Measurements from ENCODE around the gene ZSCAN21.

Gene ZSCAN21

DNA sequence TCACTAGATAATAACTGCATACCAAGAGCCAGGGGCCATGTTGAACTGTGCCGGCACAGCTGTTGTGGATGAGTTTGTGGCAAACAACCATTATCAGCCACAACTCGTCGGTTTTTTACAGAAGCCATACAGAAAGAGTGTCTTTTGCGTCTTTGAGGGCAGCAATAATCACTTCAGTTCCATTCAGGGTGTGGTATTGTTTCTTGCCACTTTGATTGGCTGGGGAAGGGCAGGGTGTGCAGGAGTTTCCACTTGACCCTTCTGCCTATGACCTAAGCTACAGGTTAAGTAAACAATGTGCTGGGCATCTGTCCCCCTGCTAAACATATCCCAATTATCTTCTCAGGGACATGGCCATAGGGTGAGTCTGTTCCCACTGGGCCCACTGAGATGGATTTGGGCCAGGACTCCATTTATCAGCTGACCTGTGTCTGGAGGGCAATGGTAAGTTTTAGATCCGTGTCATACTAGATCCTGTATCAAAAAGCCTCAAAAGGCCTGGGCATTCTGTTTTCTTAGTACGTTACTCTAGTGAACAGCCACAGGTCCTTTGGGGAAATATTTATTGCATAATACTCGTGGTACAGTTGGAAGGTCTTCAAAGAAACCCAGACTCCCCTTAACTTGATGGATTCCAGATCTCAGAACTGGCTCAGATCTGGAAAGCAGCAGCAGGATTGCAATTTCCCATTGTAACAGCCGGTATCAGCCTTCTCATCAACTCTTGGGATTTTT lies 16.0 kb downstream of the ZSCAN21 start:
- no peak overlapping the region for H3K4me3 ChIP-seq (ENCODE audit: low read depth, low read length)
- CTCF ChIA-PET: interaction anchor here (1.0 kb wide), 2 partner anchors 9 to 17 kb away, joined by 3 read pairs; no protein-coding TSS in a partner anchor
- DNase-seq (ENCODE audit: low read depth, low spot score): no peak
- TF ChIP-seq, protein P1, sequence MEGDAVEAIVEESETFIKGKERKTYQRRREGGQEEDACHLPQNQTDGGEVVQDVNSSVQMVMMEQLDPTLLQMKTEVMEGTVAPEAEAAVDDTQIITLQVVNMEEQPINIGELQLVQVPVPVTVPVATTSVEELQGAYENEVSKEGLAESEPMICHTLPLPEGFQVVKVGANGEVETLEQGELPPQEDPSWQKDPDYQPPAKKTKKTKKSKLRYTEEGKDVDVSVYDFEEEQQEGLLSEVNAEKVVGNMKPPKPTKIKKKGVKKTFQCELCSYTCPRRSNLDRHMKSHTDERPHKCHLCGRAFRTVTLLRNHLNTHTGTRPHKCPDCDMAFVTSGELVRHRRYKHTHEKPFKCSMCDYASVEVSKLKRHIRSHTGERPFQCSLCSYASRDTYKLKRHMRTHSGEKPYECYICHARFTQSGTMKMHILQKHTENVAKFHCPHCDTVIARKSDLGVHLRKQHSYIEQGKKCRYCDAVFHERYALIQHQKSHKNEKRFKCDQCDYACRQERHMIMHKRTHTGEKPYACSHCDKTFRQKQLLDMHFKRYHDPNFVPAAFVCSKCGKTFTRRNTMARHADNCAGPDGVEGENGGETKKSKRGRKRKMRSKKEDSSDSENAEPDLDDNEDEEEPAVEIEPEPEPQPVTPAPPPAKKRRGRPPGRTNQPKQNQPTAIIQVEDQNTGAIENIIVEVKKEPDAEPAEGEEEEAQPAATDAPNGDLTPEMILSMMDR (IDR thresholded peaks at IDR 0.05; ENCODE audit: insufficient read depth, low read length, missing control alignments): no peak
- POLR2A ChIA-PET: no interaction called here

DNA sequence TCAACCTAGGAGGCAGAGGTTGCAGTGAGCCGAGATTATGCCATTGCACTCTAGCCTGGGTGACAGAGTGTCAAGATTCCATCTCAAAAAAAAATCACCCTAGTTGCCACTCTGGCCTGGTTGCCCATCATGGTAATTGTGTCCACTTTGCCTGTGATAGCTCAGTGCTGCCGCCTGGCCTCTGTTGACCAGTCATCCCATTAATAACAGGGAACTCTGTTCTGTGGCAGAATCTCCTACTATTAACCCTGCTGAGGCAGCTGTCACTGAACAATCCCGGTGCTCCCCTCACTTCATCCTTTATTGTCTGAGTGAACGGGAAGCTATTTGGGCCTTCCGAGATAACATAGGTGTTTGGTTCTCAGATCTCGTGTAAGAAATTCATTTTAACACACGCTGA lies 17.4 kb downstream of the ZSCAN21 start:
- no peak for DNase-seq (ENCODE audit: low read depth, low spot score)
- TF ChIP-seq, protein P1 (IDR thresholded peaks at IDR 0.05; ENCODE audit: insufficient read depth, low read length, missing control alignments): no peak
- POLR2A ChIA-PET: no interaction called here
- CTCF ChIA-PET: interaction anchor here (0.7 to 1.5 kb wide), 6 partner anchors 8 to 15 kb away, joined by 3 to 6 read pairs (median 4); no protein-coding TSS in a partner anchor
- no peak overlapping the region for H3K4me3 ChIP-seq (ENCODE audit: low read depth, low read length)

DNA sequence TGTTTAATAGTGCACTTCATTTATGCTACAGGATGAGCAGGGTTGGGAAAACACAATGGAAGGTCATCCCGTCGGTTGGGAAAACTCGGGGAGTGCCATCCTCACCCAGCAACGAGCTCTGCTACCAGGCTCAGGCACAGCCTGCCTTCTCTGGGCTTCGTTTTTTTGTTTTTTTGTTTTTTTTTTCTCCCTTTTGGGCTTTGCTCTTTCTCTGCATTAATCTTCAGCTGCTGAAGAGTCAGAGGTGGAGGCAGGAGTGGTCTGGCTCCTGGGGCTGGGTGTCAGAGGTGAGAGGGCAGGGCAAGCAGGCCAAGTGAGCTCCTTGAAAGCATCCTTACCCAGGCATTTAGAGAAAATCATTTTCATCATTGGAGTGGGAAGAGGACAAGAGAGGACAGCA lies 20.4 kb downstream of the ZSCAN21 start:
- ChIA-PET CTCF (interaction anchor here (1.7 to 2.1 kb wide), 3 partner anchors 11 to 76 kb away, joined by 4 to 13 read pairs (median 5); partner anchors contain the start of gene ZNF3), POLR2A (no interaction called here)
- no peak for DNase-seq (ENCODE audit: low read depth, low spot score)
- TF ChIP-seq, protein P1 (IDR thresholded peaks at IDR 0.05; ENCODE audit: insufficient read depth, low read length, missing control alignments): no peak
- no peak overlapping the region for H3K4me3 ChIP-seq (ENCODE audit: low read depth, low read length)

DNA sequence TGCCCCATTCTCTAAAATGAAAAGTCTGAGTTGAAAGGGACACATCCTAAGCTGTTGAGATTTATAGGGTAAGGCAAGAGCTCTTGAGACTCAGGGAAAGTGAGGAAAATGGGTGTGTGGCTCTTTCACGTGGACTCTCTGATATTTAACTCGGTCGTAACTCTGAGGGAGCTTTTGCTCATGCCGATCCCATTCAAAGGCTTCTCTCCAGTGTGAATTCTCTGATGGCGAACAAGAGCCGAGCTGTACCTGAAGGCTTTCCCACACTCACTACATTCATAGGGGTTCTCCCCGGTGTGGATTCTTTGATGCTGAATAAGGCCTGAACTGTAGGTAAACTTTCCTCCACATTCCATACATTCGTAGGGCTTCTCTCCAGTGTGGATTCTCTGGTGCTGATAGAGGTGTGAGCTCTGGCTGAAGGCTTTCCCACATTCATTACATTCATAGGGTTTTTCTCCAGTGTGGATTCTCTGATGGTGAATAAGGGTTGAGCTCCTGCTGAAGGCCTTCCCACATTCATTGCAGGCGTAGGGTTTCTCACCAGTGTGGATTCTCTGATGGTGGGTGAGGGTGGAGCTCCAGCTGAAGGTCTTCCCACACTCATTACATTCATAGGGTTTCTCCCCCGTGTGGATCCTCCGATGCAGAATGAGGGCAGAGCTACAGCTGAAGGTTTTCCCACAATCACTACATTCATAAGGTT lies 21.6 kb downstream of the ZSCAN21 start:
- TF ChIP-seq, protein P1 (IDR thresholded peaks at IDR 0.05; ENCODE audit: insufficient read depth, low read length, missing control alignments): no peak
- DNase-seq (ENCODE audit: low read depth, low spot score): no peak
- H3K4me3 ChIP-seq (ENCODE audit: low read depth, low read length): no peak overlapping the region
- POLR2A ChIA-PET: no interaction called here
- CTCF ChIA-PET: interaction anchor here (1.8 to 2.1 kb wide), 3 partner anchors 9 to 77 kb away, joined by 4 to 13 read pairs (median 6); partner anchors contain the start of gene ZNF3

DNA sequence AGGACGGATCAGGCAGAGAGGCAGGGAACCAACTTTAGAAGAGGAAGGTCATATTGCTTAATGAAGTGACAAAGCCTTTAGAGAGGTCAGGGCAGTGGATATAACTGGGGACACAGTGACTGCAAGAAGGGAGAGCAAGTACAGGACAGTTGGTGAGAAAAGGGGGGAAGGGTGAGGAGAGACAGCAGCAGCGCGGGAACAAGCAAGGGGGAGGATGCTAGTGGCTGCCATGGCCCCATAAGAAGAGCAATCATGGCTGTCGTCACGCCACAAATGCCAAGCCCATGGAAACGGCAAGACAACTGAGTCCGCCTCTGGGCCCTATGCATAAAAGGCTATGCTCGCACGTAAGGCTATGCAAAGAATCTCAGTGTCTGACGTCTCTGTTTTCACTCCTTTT lies 22.9 kb downstream of the ZSCAN21 start:
- H3K4me3 ChIP-seq (ENCODE audit: low read depth, low read length): no peak overlapping the region
- CTCF ChIA-PET: interaction anchor here (0.8 to 1.9 kb wide), 3 partner anchors 59 to 93 kb away, joined by 3 to 6 read pairs (median 3); no protein-coding TSS in a partner anchor
- DNase-seq (ENCODE audit: low read depth, low spot score): no peak
- POLR2A ChIA-PET: no interaction called here
- TF ChIP-seq, protein P1 (IDR thresholded peaks at IDR 0.05; ENCODE audit: insufficient read depth, low read length, missing control alignments): no peak

DNA sequence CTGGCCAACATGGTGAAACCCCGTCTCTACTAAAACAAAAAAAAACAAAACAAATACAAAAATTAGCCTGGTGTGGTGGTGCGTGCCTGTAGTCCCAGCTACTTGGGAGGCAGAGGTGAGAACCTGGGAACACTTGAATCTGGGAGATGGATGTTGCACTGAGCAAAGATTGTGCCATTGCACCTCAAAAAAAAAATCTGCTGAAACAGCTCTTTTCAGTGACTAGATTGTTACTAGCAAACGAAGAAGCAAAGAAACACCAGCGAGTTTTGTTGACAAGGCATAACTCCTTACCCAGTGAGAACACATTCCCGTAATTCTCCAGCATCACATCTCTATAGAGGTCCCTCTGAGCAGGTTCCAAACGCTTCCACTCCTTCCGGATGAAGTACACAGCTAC lies 25.3 kb downstream of the ZSCAN21 start:
- ChIA-PET POLR2A (interaction anchor here (1.0 kb wide), 1 partner anchor 25 kb away, joined by 3 read pairs; no protein-coding TSS in a partner anchor), CTCF (interaction anchor here (0.8 to 1.8 kb wide), 3 partner anchors 9 to 58 kb away, joined by 3 to 9 read pairs (median 3); no protein-coding TSS in a partner anchor)
- TF ChIP-seq, protein P1 (IDR thresholded peaks at IDR 0.05; ENCODE audit: insufficient read depth, low read length, missing control alignments): no peak
- no peak for DNase-seq (ENCODE audit: low read depth, low spot score)
- H3K4me3 ChIP-seq (ENCODE audit: low read depth, low read length): no peak overlapping the region

Measured in AG04449 (cell line).